ENCODE results near the gene SMC4.

SMC4 gene

DNA sequence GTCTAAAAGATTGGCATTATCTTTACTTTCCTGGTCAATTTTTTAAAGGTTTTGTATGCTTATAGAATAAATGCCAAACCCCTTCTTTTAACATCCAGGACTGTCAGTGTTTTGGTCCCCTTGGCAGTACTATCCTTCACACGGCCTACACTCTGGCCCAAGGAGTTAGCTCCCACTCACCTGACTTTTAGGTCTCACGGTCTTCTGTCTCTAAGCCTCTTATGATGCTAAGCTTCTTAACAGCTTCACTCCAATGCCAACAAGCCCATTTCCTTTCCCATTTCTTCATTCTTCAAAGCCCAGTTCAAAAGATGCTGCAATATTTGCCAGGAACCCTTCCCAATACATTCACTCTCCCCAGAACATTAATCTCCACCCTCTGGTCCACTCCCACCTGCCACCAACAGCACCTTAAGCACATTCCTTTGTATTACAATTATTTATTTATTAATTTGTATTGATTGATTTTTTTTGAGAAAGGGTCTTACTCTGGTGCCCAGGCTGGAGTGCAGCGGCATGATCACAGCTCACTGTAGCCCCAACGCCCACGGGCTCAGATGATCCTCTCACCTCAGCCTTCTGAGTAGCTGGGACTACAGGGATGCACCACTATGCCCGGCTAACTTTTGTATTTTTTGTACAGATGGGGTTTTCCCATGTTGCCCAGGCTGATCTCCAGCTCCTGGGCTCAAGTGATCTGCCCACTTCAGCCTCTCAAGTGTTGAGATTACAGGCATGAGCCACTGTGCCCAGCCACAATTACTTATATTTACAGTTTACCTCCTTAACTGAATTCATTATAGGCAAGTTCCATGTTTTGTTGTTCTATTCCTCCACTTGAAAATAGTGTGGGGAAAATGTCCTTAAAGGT, 28.2 kb upstream of the SMC4 start:
- no peak for DNase-seq (ENCODE audit: low read depth)
- TF ChIP-seq, protein P1, sequence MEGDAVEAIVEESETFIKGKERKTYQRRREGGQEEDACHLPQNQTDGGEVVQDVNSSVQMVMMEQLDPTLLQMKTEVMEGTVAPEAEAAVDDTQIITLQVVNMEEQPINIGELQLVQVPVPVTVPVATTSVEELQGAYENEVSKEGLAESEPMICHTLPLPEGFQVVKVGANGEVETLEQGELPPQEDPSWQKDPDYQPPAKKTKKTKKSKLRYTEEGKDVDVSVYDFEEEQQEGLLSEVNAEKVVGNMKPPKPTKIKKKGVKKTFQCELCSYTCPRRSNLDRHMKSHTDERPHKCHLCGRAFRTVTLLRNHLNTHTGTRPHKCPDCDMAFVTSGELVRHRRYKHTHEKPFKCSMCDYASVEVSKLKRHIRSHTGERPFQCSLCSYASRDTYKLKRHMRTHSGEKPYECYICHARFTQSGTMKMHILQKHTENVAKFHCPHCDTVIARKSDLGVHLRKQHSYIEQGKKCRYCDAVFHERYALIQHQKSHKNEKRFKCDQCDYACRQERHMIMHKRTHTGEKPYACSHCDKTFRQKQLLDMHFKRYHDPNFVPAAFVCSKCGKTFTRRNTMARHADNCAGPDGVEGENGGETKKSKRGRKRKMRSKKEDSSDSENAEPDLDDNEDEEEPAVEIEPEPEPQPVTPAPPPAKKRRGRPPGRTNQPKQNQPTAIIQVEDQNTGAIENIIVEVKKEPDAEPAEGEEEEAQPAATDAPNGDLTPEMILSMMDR (IDR thresholded peaks at IDR 0.05; ENCODE audit: control insufficient read depth, insufficient read depth, low read depth, low read length, missing control alignments), result no peak
- H3K4me3 ChIP-seq (ENCODE audit: control insufficient read depth, low read depth, low read length), result no peak overlapping the region

DNA sequence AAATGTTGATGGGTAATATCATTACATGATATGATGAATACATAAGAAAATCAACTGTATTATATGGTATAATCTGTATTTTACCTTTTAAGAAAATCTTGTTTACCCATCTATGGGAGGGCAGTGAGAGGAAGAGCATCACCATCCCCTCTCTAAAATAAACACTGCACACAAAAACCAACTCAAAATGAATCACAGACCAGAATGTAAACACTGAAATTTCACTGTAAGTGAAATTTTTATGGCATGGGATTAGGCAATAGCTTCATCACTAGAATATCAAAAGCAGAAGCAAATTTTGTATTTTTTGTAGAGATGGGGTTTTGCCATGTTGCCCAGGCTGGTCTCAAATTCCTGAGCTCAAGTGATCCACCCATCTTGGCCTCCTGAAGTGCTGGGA, 26.7 kb upstream of the SMC4 start:
- peak; percentile 51 for DNase-seq (ENCODE audit: low read depth)
- no peak overlapping the region for H3K4me3 ChIP-seq (ENCODE audit: control insufficient read depth, low read depth, low read length)
- TF ChIP-seq, protein P1 (IDR thresholded peaks at IDR 0.05; ENCODE audit: control insufficient read depth, insufficient read depth, low read depth, low read length, missing control alignments), result no peak

DNA sequence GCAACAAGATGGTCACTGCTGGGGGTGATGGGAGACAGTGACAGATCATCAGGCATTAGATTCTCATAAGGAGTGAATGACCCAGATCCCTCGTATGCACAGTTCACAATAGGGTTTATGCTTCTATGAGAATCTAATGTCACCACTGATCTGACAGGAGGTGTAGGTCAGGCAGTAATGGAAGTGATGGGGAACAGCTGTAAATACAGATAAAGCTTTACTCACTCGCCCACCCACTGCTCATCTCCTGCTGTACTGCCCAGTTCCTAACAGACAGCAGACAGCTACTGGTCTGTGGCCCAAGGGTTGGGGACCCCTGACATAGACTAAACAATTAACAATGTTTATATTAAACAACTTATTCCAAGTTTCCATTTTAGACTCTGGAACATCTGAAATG, 25.8 kb upstream of the SMC4 start:
- no peak overlapping the region for H3K4me3 ChIP-seq (ENCODE audit: control insufficient read depth, low read depth, low read length)
- TF ChIP-seq, protein P1 (IDR thresholded peaks at IDR 0.05; ENCODE audit: control insufficient read depth, insufficient read depth, low read depth, low read length, missing control alignments), result no peak
- DNase-seq (ENCODE audit: low read depth), result no peak

DNA sequence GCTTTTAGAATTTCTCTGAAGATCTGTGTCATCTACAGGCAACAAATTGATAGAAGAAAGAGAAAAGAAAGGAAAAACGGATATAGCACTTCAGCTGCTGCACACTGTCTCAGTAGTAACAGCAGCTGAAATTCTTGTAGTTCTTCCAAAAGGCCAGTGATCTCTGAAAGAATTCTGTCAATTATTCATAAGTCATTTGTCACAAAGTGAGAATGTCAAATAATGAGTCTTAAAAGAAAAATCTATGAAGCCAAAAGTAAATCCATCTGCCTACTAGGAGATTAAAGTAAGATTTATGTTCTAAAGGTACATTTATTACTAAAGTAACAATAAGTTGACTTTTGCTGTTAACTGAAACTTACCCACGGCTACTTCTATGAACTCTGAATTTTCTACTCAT, 25.0 kb upstream of the SMC4 start:
- TF ChIP-seq, protein P1 (IDR thresholded peaks at IDR 0.05; ENCODE audit: control insufficient read depth, insufficient read depth, low read depth, low read length, missing control alignments), result no peak

DNA sequence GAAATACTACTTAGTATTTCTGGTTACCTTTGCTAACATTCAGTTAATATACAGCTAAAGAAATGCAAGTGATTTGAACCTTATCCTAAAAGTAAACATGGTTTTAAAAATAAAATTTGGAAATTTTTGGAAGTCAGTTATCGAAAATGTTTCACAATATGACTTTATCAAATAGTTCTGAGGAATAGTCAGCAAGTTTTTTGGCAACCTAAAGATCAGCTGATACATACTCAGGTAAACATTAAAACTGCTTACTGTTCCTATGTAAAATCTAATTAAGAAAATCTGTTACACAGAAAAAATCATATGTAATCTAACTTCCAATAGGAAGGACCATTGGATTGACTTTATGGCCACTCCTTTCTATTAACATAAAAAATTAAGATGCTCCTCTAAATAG, 24.5 kb upstream of the SMC4 start:
- DNase-seq (ENCODE audit: low read depth), result no peak
- H3K4me3 ChIP-seq (ENCODE audit: control insufficient read depth, low read depth, low read length), result no peak overlapping the region
- TF ChIP-seq, protein P1 (IDR thresholded peaks at IDR 0.05; ENCODE audit: control insufficient read depth, insufficient read depth, low read depth, low read length, missing control alignments), result no peak

More for the DNA sequence above, 25.0 kb upstream of the SMC4 start:
- H3K4me3 ChIP-seq (ENCODE audit: control insufficient read depth, low read depth, low read length), result no peak overlapping the region
- DNase-seq (ENCODE audit: low read depth), result no peak

DNA sequence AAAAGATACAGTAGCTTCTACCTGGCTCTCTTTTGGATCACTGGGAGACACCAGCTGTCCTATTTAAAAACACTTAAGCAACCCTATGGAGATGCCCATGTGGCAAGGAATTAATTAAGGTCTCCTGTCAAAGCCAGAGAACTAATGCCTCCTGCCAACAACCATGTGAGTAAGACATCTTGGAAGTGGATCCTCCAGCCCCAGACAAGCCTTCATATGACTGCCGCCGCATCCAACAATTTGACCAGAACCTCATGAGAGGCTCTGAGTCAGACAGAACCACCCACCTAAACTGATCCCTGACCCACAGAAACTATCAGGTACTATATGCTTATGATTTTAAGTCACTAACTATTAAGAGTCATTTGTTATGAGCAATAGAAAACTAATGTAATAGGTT, 22.8 kb upstream of the SMC4 start:
- no peak overlapping the region for H3K4me3 ChIP-seq (ENCODE audit: control insufficient read depth, low read depth, low read length)
- TF ChIP-seq, protein P1 (IDR thresholded peaks at IDR 0.05; ENCODE audit: control insufficient read depth, insufficient read depth, low read depth, low read length, missing control alignments), result no peak
- DNase-seq (ENCODE audit: low read depth), result peak; percentile 61
